K562 (cell line): ENCODE data around the gene ARHGAP24. TPM values are rescaled to one million over a fixed set of nuclear protein-coding genes. Genes with fewer than 3 reads are reported as not detected.

Experiments
- ATAC-seq: fragments of 200-7000 bp; cut with Tn5 transposase; 3 replicates; pipeline ENCODE4 v1.9.1; 2020; ENCODE audit warnings: moderate library complexity
- BruUV-seq: library from RNA; stranded (reverse); fragments of 400-500 nt; replicated peaks from 2 replicates; lab custom pipeline; 2021; lab: Mats Ljungman, UMichigan
- CTCF ChIA-PET: fragments of 300-600 bp; formaldehyde crosslinking; extraction: SDS; loops from one replicate; lab custom pipeline; 2021; ENCODE audit warnings: low intra/inter-chr PET ratio; lab: Yijun Ruan, JAX
- POLR2A ChIA-PET: fragments of 300-600, 350-650 bp; sonication (Branson Sonifier 250); formaldehyde crosslinking; extraction: SDS; loops from one replicate; lab custom pipeline; 2021; ENCODE audit warnings: antibody characterized with exemption, inconsistent platforms; lab: Yijun Ruan, JAX
- DNase-seq, 4 experiments: peaks; one replicate each; pipeline versions ENCODE4 v3.0.0 to v3.0.0-alpha.2; 2011 to 2018; ENCODE audit warnings: low spot score in 3 of 4, mixed read lengths in 3 of 4; ENCODE audit errors: extremely low read depth in 1 of 4
- FAIRE-seq: peaks from 2 replicates; lab custom pipeline; 2011; peaks lifted over from hg19 to GRCh38; lab: Jason Lieb, UNC
- H2AFZ ChIP-seq: 2 replicates; pipeline ENCODE4 v1.6.0; 2011; ENCODE audit warnings: low read depth, low read length, control low read depth, inconsistent platforms
- H3K27ac ChIP-seq: fragments of 200-600 bp; 3 replicates; pipeline ENCODE4 v1.8.0; 2011; ENCODE audit warnings: low read depth, mild to moderate bottlenecking, control low read depth, inconsistent platforms, low read length, moderate library complexity, mixed read lengths; ENCODE audit errors: extremely low read depth
- H3K27me3 ChIP-seq, 2 experiments: fragments of 300-600 bp in 1 of 2; 2 replicates in 1 of 2; 3 replicates in 1 of 2; pipeline versions ENCODE4 v1.6.0 to v1.8.0; 2011; ENCODE audit warnings: inconsistent platforms in 2 of 2, low read length in 2 of 2, mild to moderate bottlenecking in 1 of 2, mixed read lengths in 1 of 2, moderate library complexity in 1 of 2; ENCODE audit not compliant: control insufficient read depth in 2 of 2, insufficient read depth in 2 of 2
- H3K36me3 ChIP-seq: fragments of 300-600 bp; 3 replicates; pipeline ENCODE4 v1.8.0; 2011; ENCODE audit warnings: mild to moderate bottlenecking, low read length, inconsistent platforms; ENCODE audit not compliant: control insufficient read depth, insufficient read depth
- H3K4me1 ChIP-seq, 2 experiments: fragments of 200-600 bp in 1 of 2; replicated peaks in 1 of 2; 2 replicates in 1 of 2; 3 replicates in 1 of 2; pipeline versions ENCODE4 v1.5.1 to v1.8.0; 2011; ENCODE audit warnings: inconsistent platforms in 2 of 2, low read length in 2 of 2, mild to moderate bottlenecking in 1 of 2, mixed read lengths in 1 of 2, moderate library complexity in 1 of 2; ENCODE audit not compliant: control insufficient read depth in 2 of 2, insufficient read depth in 2 of 2
- H3K4me2 ChIP-seq: 2 replicates; pipeline ENCODE4 v1.6.1; 2011; ENCODE audit warnings: low read length, control low read depth, inconsistent platforms, mixed read lengths; ENCODE audit not compliant: insufficient read depth
- H3K4me3 ChIP-seq: fragments of 200-600 bp; sonication (generic), shearing (Covaris generic); 2 replicates; pipeline ENCODE4 v1.5.1; 2016; ENCODE audit warnings: control low read depth, inconsistent platforms
- H3K79me2 ChIP-seq: fragments of 200-600 bp; 3 replicates; pipeline ENCODE4 v1.8.0; 2011; ENCODE audit warnings: low read length, inconsistent platforms; ENCODE audit not compliant: control insufficient read depth, insufficient read depth
- H3K9ac ChIP-seq, 2 experiments: 2 replicates each; pipeline versions ENCODE4 v1.6.0 to v1.6.1; 2011; ENCODE audit warnings: low read depth in 2 of 2, low read length in 2 of 2, control low read depth in 1 of 2, inconsistent platforms in 1 of 2, mild to moderate bottlenecking in 1 of 2, mixed read lengths in 1 of 2; ENCODE audit not compliant: insufficient read depth in 1 of 2
- H3K9me1 ChIP-seq: one replicate; pipeline ENCODE4 v1.6.0; 2011; ENCODE audit warnings: inconsistent platforms, mild to moderate bottlenecking, low read length, moderate library complexity; ENCODE audit not compliant: control insufficient read depth, insufficient read depth
- H3K9me3 ChIP-seq: replicated peaks from 2 replicates; pipeline ENCODE4 v1.5.1; 2011; ENCODE audit warnings: low read depth, low read length, inconsistent platforms; ENCODE audit not compliant: control insufficient read depth, insufficient read depth
- H4K20me1 ChIP-seq: replicated peaks from 2 replicates; pipeline ENCODE4 v1.6.1; 2011; ENCODE audit warnings: low read length, inconsistent platforms, mixed read lengths; ENCODE audit not compliant: control insufficient read depth, insufficient read depth
- ADNP ChIP-seq: fragments of 200-800 bp; sonication (Bioruptor generic); IDR thresholded peaks from 2 replicates; pipeline ENCODE4 v1.6.1; 2016; ENCODE audit warnings: missing genetic modification characterization, missing compliant biosample characterization
- DDX20 ChIP-seq: fragments of 450-650 bp; IDR thresholded peaks from 2 replicates; pipeline ENCODE4 v1.6.1; 2016; ENCODE audit warnings: missing genetic modification characterization, low read depth, mild to moderate bottlenecking, missing compliant biosample characterization, moderate library complexity
- KAT7 ChIP-seq: sonication (generic); formaldehyde crosslinking; IDR thresholded peaks from 2 replicates; pipeline ENCODE4 v1.8.0; 2022; ENCODE audit warnings: missing genetic modification reagents, mild to moderate bottlenecking, borderline replicate concordance
- RHOXF2B ChIP-seq: fragments of 250-450 bp; sonication (Bioruptor Pico); conservative IDR thresholded peaks from 2 replicates; pipeline ENCODE4 v1.5.1; 2021
- SMAD1 ChIP-seq: fragments of 150-350 bp; IDR thresholded peaks from 2 replicates; pipeline ENCODE4 v1.6.1; 2014; ENCODE audit warnings: low read length, low read depth; ENCODE audit not compliant: partially characterized antibody
- TFAM ChIP-seq: fragments of 250-450 bp; sonication (Bioruptor Pico); conservative IDR thresholded peaks from 2 replicates; pipeline ENCODE4 v1.5.0; 2021; ENCODE audit warnings: mild to moderate bottlenecking, moderate library complexity
- ZNF512 ChIP-seq: IDR thresholded peaks from 2 replicates; pipeline ENCODE4 v1.6.1; 2016; ENCODE audit warnings: missing genetic modification characterization, missing compliant biosample characterization
- ZNF668 ChIP-seq: fragments of 250-450 bp; sonication (Bioruptor Pico); IDR thresholded peaks from 2 replicates; pipeline ENCODE4 v1.8.0; 2022; ENCODE audit warnings: mild to moderate bottlenecking, inconsistent platforms
- WGBS: fragments of 100-300 bp; shearing (Covaris generic); methylation state at CpG from one replicate; pipeline ENCODE4 v1.1.6; 2016; ENCODE audit warnings: low coverage, mixed read lengths; ENCODE audit not compliant: insufficient coverage; ENCODE audit errors: missing lambda C conversion rate; 5-methylcytosine and 5-hydroxymethylcytosine counted together
- in situ Hi-C: fragments of 300-500 bp; cut with MboI; formaldehyde crosslinking; loops from 4 replicates; pipeline ENCODE4 v1.15.0; 2018; ENCODE audit warnings: inconsistent platforms, mixed read lengths
- intact Hi-C: fragments of 100-400 bp; cut with micrococcal nuclease; formaldehyde crosslinking; loops from 2 replicates; pipeline ENCODE4 v1.14.2; 2022
- polyA plus RNA-seq, 8 experiments: library from polyadenylated mRNA; depleted of rRNA in 4 of 8; stranded (reverse) in 5 of 8; unstranded in 3 of 8; fragments of >200 nt; fragmentation: Nextera tagmentation in 2 of 8; fragmentation: Illumina TruSeq in 1 of 8; extraction: Ambion mirVana in 2 of 8; extraction: Trizol in 1 of 8; gene quantifications; 2 replicates each; pipeline versions ENCODE4 v1.2.1 to v1.2.3, GENCODE V29; 2011 to 2014; ENCODE audit warnings: inconsistent platforms in 1 of 8, missing spikeins in 1 of 8
- total RNA-seq, 7 experiments: library from RNA; depleted of rRNA in 6 of 7; stranded (reverse); fragments of >200 nt in 6 of 7; fragmentation: Illumina TruSeq in 2 of 7; extraction: Trizol in 2 of 7; gene quantifications; 2 replicates each; pipeline versions ENCODE4 v1.2.1 to v1.2.3, GENCODE V29; 2011 to 2021; ENCODE audit warnings: low replicate concordance in 1 of 7

The ARHGAP24 gene
- total and polyA plus RNA-seq, 9 of the 15 experiments (the other 6 are each of a cell fraction or from before 2014, with no cell fraction given), result 8.0 to 22.6 (median 14.0) TPM

DNA sequence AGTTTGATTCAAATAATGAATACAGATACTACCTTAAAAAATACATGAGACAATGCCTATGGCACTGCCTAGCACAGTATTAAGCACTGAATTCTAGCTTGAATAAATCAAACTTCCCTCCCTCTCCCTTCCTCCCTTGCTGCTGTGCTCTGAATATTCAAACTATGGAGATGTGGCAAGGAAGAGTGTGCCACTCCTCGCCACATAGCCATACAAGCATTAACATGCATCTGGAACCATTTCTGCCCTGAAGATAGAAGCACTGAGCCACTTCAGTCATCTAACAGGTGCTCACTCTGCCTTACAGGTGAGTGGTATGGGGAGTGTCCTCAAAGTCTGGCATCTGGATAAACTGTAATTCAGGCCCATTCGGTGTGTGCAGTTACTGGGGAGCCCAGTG is 276.9 kb downstream of the ARHGAP24 start:
- in situ Hi-C loops, result loop anchor here (25.0 kb wide), 1 partner anchor 590 kb away; no protein-coding TSS in a partner anchor
- Histone ChIP-seq H3K27ac (no peak overlapping the region), H3K4me1 (no peaks in the 10 kb centered on the region), H3K9ac (no peak overlapping the region), H3K27me3 (no peaks in the 10 kb centered on the region), H4K20me1 (no peaks in the 10 kb centered on the region), H3K36me3 (0 out of 3 replicates have a peak, but pooled peaks cover 4% of the 10 kb centered on the region), H2AFZ (no peak overlapping the region), H3K9me3 (no peaks in the 10 kb centered on the region), H3K4me2 (no peak overlapping the region), H3K79me2 (no peaks in the 10 kb centered on the region), H3K9me1 (no peaks in the 10 kb centered on the region), H3K4me3 (no peak overlapping the region)
- ChIA-PET CTCF (no interaction called here), POLR2A (no interaction called here)
- intact Hi-C loops, result loop anchor here (10.0 kb wide), 1 partner anchor 293 kb away; no protein-coding TSS in a partner anchor
- 64% methylated on average over 2 of the region's 2 CpGs for WGBS
- no peak for ATAC-seq
- no peak for DNase-seq
- BruUV-seq, result no TSS peak
- no peak for FAIRE-seq
- TF ChIP-seq ADNP (tag) (no peak), RHOXF2B (CRISPR knock-in tag) (no peak), ZNF512 (no peak), TFAM (no peak), KAT7 (CRISPR knock-in tag) (no peak), DDX20 (no peak), SMAD1 (no peak), ZNF668 (CRISPR knock-in tag) (no peak)
